GM13977 (cell line): ENCODE measurements around the gene NOVA2.
A peak's percentile ranks its signal among the peaks of the same experiment; 100 is the strongest.

Experiments
- DNase-seq: peaks from one replicate; pipeline ENCODE4 v3.0.0; 2012; ENCODE audit warnings: low spot score
- in situ Hi-C: fragments of 300-500 bp; cut with MboI; formaldehyde crosslinking; loops from one replicate; pipeline ENCODE4 v1.12.0; 2022; ENCODE audit warnings: low sequenced_read_pairs, low pct_unique_long_range_greater_than_20kb, mixed read lengths, inconsistent platforms; ENCODE audit not compliant: unreplicated experiment
- TF ChIP-seq, protein P1 (sequence below): IDR thresholded peaks from 2 replicates; pipeline ENCODE4 v1.5.1; 2012; ENCODE audit warnings: mild to moderate bottlenecking, control low read depth; ENCODE audit not compliant: insufficient read depth; ENCODE audit errors: extremely low read depth, missing control alignments

The NOVA2 gene

DNA sequence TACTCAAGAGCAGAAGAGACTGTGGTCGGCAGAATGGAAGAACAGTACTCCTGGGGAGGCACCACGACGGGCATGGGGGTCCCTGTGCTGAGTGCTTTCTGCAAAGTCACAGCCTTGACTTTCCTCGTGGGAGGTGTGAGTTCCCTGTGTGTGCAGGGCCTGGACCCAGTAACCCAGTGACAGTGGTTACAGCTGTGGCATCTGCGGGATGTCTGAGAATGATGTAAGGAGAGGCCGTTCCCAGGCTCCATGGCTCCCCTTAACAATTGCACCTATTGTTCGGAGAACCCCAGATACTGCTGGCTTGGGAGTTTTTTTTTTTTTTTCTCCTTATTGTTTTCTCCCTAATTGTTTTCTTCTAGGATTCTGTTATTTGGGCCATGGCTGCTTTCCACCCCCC lies 54.0 kb downstream of the NOVA2 start:
- in situ Hi-C loops, result no loop called here
- DNase-seq, result no peak

DNA sequence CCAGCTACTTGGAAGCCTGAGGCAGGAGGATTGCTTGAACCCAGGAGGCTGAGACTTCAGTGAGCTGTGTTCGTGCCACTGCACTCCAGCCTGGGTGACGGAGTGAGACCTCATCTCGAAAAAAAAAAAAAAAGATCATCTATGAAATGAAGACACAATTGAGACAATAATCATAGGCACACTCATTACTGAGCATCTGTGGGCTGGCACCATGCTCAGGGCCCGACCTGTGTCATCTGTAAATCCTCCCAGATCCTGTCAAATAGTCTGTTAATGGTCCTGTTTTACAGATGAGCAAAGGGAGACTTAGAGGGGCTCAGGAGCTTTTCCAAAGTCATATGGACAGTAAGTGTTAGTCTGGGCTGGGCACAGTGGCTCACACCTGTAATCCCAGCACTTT lies 54.9 kb downstream of the NOVA2 start:
- in situ Hi-C loops, result no loop called here
- TF ChIP-seq, protein P1, sequence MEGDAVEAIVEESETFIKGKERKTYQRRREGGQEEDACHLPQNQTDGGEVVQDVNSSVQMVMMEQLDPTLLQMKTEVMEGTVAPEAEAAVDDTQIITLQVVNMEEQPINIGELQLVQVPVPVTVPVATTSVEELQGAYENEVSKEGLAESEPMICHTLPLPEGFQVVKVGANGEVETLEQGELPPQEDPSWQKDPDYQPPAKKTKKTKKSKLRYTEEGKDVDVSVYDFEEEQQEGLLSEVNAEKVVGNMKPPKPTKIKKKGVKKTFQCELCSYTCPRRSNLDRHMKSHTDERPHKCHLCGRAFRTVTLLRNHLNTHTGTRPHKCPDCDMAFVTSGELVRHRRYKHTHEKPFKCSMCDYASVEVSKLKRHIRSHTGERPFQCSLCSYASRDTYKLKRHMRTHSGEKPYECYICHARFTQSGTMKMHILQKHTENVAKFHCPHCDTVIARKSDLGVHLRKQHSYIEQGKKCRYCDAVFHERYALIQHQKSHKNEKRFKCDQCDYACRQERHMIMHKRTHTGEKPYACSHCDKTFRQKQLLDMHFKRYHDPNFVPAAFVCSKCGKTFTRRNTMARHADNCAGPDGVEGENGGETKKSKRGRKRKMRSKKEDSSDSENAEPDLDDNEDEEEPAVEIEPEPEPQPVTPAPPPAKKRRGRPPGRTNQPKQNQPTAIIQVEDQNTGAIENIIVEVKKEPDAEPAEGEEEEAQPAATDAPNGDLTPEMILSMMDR, result no peak

More for the DNA sequence above, 54.0 kb downstream of the NOVA2 start:
- TF ChIP-seq, protein P1, result no peak

DNA sequence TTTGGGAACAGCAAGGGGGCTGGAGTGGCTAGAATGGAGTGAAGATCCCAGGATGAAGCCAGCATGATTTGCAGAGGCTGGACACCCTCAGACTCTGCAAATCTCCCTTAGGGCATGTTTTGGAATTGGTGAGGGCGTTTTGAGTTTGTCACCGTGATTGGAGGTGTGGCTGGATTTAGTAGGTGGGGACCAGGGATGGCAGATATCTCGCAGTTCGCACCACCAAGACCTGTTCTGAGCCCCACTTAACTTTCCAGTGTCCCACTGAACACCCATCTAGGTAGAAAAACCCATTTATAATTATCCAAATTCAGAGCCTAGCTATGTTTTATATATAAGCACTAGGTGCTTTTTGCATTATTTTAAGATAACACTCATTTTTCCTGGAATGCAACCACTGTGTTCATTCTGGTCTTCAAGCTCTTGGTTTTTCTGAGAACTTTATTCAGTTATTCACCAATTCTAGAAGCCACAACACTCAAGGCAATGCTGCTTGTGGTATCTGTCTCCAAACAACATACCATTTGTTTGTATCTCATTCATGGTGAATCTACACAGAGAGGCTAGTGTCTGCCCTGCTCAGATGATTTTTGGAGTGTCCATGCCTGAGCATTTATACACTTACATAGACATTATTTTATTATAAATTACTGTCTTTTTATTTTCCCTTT lies 56.1 kb downstream of the NOVA2 start:
- TF ChIP-seq, protein P1, result no peak
- DNase-seq, result no peak
- in situ Hi-C loops, result no loop called here

More for the DNA sequence above, 54.9 kb downstream of the NOVA2 start:
- no peak for DNase-seq

DNA sequence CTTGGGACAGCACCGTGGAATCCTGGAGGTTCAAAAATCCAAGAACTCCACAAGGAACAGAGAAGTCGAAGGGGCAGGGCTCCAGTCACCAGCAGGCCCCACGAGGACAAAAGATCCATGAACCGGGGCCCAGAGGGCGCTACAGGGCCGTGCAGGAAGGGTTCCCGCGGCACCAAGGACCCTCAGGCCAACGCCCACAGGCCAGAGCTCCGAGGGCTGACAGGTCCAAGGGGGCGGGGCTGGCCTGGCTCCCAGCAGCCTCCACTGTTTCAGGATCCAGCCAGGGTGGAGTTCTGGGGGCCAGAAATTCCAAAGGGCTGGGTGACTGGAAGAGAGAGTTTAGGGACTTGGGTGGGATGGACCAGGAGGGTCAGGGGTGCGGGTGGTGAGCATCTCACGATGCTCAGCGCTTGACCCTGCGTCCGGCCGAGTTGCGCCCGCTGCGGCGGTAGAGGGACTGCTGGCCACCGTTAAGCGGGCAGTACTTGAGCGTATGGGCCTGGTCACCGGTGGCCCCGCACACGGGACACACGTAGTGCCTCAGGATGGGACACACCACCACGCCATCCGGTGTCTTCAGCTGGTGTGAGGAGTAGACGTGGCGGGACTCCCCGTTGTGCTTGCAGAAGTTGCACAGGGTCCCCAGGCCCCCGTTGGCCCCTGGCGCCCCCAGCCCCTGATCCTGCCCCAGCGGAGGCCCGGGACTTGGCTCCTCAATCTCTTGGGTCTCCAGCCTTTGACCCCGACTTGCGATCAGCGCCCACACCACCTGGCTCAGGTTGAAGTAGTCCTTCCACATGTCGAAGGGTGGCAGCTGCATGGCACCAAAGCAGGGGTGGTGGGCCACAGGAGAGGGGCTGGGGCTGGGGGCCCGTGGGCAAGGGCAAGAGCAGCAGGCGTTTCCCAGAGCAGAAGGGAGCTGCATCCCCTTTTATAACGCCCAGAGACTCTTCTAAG lies 59.5 kb downstream of the NOVA2 start, which contains the start of gene NANOS2:
Gene NANOS2, minus strand, starts transcription at position 905 of the 957 bp plus-strand sequence. Its CDS starts 85 bp downstream, at position 820.
- TF ChIP-seq, protein P1, result peak; percentile 25
- in situ Hi-C loops, result no loop called here
- no peak for DNase-seq

DNA sequence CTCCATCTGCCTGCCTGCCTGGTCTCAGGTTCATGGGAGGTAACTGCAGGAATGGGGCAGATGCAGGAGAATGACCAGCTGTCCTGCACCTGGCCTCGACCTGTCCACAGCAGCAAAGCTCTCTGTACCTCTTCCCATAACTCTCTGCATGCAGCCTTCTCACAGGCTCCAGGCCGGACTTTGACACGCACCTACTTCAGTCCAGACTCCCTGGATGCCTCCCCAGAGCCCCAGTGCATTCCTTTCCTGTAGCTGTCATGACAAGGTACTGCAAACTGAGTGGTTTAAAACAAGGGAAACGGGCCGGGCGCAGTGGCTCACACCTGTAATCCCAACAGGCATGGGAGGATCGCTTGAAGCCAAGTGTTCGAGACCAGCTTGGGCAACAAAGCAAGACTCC lies 62.4 kb downstream of the NOVA2 start:
- in situ Hi-C loops, result no loop called here
- TF ChIP-seq, protein P1, result no peak
- no peak for DNase-seq

DNA sequence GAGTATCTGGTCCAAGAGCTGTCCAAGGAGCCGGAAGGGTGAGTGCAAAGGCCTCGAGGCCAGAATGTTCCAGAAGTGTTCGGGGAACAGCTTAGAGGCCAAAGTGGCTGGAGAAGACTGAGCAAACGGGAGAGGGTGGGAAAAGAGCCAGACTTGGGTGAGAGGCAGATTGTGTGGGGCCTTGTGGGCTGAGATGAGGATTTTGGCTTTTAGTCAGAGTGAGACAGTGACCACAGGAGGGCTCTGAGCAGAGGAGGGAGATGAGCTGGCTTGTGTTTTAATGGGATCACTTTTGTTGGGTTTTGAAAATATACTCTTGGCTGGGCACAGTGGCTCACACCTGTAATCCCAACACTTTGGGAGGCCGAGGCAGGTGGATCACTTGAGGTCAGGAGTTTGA lies 64.7 kb downstream of the NOVA2 start:
- in situ Hi-C loops, result no loop called here
- TF ChIP-seq, protein P1, result no peak
- no peak for DNase-seq
